Measurements from ENCODE around the gene CNGB1. TPM values are rescaled to one million over a fixed set of nuclear protein-coding genes. Genes with fewer than 3 reads are reported as not detected.

CNGB1 gene
- total and polyA plus RNA-seq, 8 donors, result 0.03 to 0.43 (median 0.05) TPM; not detected in 3

GRCh38 chr16:57956270-57956808 lies 14.6 kb downstream of the CNGB1 start:
- no peaks in the 10 kb centered on the region for H3K4me1 ChIP-seq
- H3K4me3 ChIP-seq, result no peak overlapping the region
- no peaks in the 10 kb centered on the region for H3K27me3 ChIP-seq
- no peaks in the 10 kb centered on the region for H3K9me3 ChIP-seq
- no peak for TF ChIP-seq CTCF (IDR thresholded peaks at IDR 0.05)
- peak in 2 of 4 donors; percentile 5 to 6 for ATAC-seq
- no peak for DNase-seq
- WGBS, 2 donors, result 94 to 95% methylated on average over 8 of the region's 8 CpGs
- H3K27ac ChIP-seq, result peak overlapping the region in 1 of 4 donors; percentile 7
- no peak for FAIRE-seq
- H3K36me3 ChIP-seq, result no peaks in the 10 kb centered on the region
- intact Hi-C loops (cut with DNase I), result no loop called here

- H3K27me3 ChIP-seq, result no peaks in the 10 kb centered on the region
- intact Hi-C loops (cut with DNase I), result no loop called here
- ATAC-seq (peak; percentile 89 to 97 (median 92)), DNase-seq (peak; percentile 66 to 91 (median 82)), FAIRE-seq (no peak)
- no peaks in the 10 kb centered on the region for H3K4me1 ChIP-seq
- no peaks in the 10 kb centered on the region for H3K9me3 ChIP-seq
- peak in 2 of 4 donors; percentile 28 to 30 for TF ChIP-seq CTCF (IDR thresholded peaks at IDR 0.05)
- peak overlapping the region in 1 of 4 donors; percentile 7 for H3K27ac ChIP-seq
- 30 to 34% methylated on average over 12 of the region's 12 CpGs for WGBS, 2 donors
- H3K4me3 ChIP-seq, result no peak overlapping the region
- H3K36me3 ChIP-seq, result no peaks in the 10 kb centered on the region
Observed at GRCh38 chr16:57955572-57956188, 15.2 kb downstream of the CNGB1 start.

- ATAC-seq (no peak), DNase-seq (no peak), FAIRE-seq (no peak)
- Histone ChIP-seq H3K4me3 (no peak overlapping the region), H3K27me3 (no peaks in the 10 kb centered on the region), H3K9me3 (no peaks in the 10 kb centered on the region), H3K27ac (no peak overlapping the region), H3K4me1 (no peaks in the 10 kb centered on the region), H3K36me3 (no peaks in the 10 kb centered on the region)
- 94 to 95% methylated on average over 1 of the region's 1 CpG for WGBS, 2 donors
- intact Hi-C loops (cut with DNase I), result loop anchor here in 1 of 3 donors (5.0 kb wide), 1 partner anchor 42 kb away; no protein-coding TSS in a partner anchor
- no peak for TF ChIP-seq CTCF (IDR thresholded peaks at IDR 0.05)
Observed at GRCh38 chr16:57953857-57954256, 17.1 kb downstream of the CNGB1 start.

GRCh38 chr16:57952909-57953308 lies 18.0 kb downstream of the CNGB1 start:
- WGBS, 2 donors, result 91 to 93% methylated on average over 9 of the region's 9 CpGs
- Histone ChIP-seq H3K27me3 (no peaks in the 10 kb centered on the region), H3K27ac (no peak overlapping the region), H3K9me3 (no peaks in the 10 kb centered on the region), H3K4me3 (no peak overlapping the region), H3K4me1 (no peaks in the 10 kb centered on the region), H3K36me3 (no peaks in the 10 kb centered on the region)
- intact Hi-C loops (cut with DNase I), result loop anchor here in 1 of 3 donors (5.0 kb wide), 1 partner anchor 41 kb away; no protein-coding TSS in a partner anchor
- ATAC-seq (no peak), FAIRE-seq (no peak), DNase-seq (no peak)
- no peak for TF ChIP-seq CTCF (IDR thresholded peaks at IDR 0.05)
